H1 (cell line): Measurements from ENCODE around the gene C19orf85. TPM values are rescaled to one million over a fixed set of nuclear protein-coding genes. Genes with fewer than 3 reads are reported as not detected.

Experiments used
- CTCF ChIA-PET: fragments of 300-600 bp; sonication (Branson Sonifier 250); formaldehyde crosslinking; loops from one replicate; lab custom pipeline; 2021; ENCODE audit not compliant: partially characterized antibody; lab: Charles Lee
- POLR2A ChIA-PET: fragments of 300-600 bp; sonication (Branson Sonifier 250); formaldehyde crosslinking; loops from one replicate; lab custom pipeline; 2021; ENCODE audit warnings: inconsistent platforms; ENCODE audit not compliant: partially characterized antibody; lab: Charles Lee
- DNase-seq, 2 experiments: peaks; one replicate each; pipeline versions ENCODE4 v3.0.0 to v3.0.0-alpha.2; 2010 to 2022; ENCODE audit warnings: low spot score in 2 of 2, low read depth in 1 of 2, mixed read lengths in 1 of 2
- FAIRE-seq: peaks from 2 replicates; lab custom pipeline; 2011; peaks lifted over from hg19 to GRCh38; lab: Jason Lieb, UNC
- H2AFZ ChIP-seq: 2 replicates; pipeline ENCODE4 v1.8.1; 2012; ENCODE audit warnings: low read length, inconsistent platforms
- H2AK5ac ChIP-seq: 2 replicates; pipeline ENCODE4 v1.6.1; 2013; ENCODE audit warnings: low read depth, low read length
- H2BK120ac ChIP-seq: replicated peaks from 2 replicates; pipeline ENCODE3; 2013; ENCODE audit warnings: low read depth, low read length, inconsistent platforms
- H2BK12ac ChIP-seq: 2 replicates; pipeline ENCODE4 v1.6.1; 2013; ENCODE audit warnings: low read depth, low read length
- H2BK15ac ChIP-seq: 2 replicates; pipeline ENCODE4 v1.6.1; 2013; ENCODE audit warnings: low read length
- H2BK20ac ChIP-seq: 2 replicates; pipeline ENCODE4 v1.6.1; 2013; ENCODE audit warnings: low read length
- H2BK5ac ChIP-seq: 2 replicates; pipeline ENCODE4 v1.6.1; 2013; ENCODE audit warnings: low read depth, low read length
- H3K14ac ChIP-seq: 2 replicates; pipeline ENCODE4 v1.6.1; 2013; ENCODE audit warnings: inconsistent platforms; ENCODE audit not compliant: insufficient read length
- H3K18ac ChIP-seq: 2 replicates; pipeline ENCODE4 v1.6.1; 2013; ENCODE audit warnings: low read length; ENCODE audit errors: extremely low read depth
- H3K23ac ChIP-seq: 2 replicates; pipeline ENCODE4 v1.6.1; 2013; ENCODE audit warnings: inconsistent platforms; ENCODE audit not compliant: insufficient read length
- H3K23me2 ChIP-seq: 2 replicates; pipeline ENCODE4 v1.6.1; 2013; ENCODE audit warnings: low read depth, low read length
- H3K27ac ChIP-seq: 2 replicates; pipeline ENCODE4 v1.6.1; 2011; ENCODE audit warnings: low read depth, low read length, inconsistent platforms
- H3K27me3 ChIP-seq, 4 experiments: replicated peaks in 1 of 4; 1 replicate in 1 of 4; 2 replicates in 3 of 4; pipeline versions ENCODE4 v1.6.1 to v1.8.1; 2011 to 2013; ENCODE audit warnings: low read length in 3 of 4, mild to moderate bottlenecking in 3 of 4, inconsistent platforms in 2 of 4, mixed read lengths in 2 of 4, moderate library complexity in 1 of 4; ENCODE audit not compliant: control insufficient read depth in 3 of 4, insufficient read depth in 3 of 4; ENCODE audit errors: extremely low read depth in 1 of 4
- H3K36me3 ChIP-seq, 4 experiments: 2 replicates each; pipeline versions ENCODE4 v1.6.1 to v1.8.1; 2011 to 2013; ENCODE audit warnings: mild to moderate bottlenecking in 4 of 4, low read length in 3 of 4, moderate library complexity in 2 of 4, control low read depth in 1 of 4, inconsistent platforms in 1 of 4; ENCODE audit not compliant: insufficient read depth in 4 of 4, control insufficient read depth in 2 of 4
- H3K4ac ChIP-seq: replicated peaks from 2 replicates; pipeline ENCODE3; 2013; ENCODE audit warnings: low read length, low read depth, mixed read lengths, inconsistent platforms; ENCODE audit not compliant: insufficient read length
- H3K4me1 ChIP-seq, 4 experiments: replicated peaks in 1 of 4; 1 replicate in 1 of 4; 2 replicates in 3 of 4; pipeline versions ENCODE4 v1.6.1 to v1.8.1; 2011 to 2013; ENCODE audit warnings: low read length in 3 of 4, inconsistent platforms in 2 of 4, mixed read lengths in 1 of 4; ENCODE audit not compliant: insufficient read depth in 4 of 4, control insufficient read depth in 3 of 4
- H3K4me2 ChIP-seq, 2 experiments: 2 replicates each; pipeline versions ENCODE4 v1.6.1 to v1.8.1; 2011 to 2013; ENCODE audit warnings: low read depth in 2 of 2, low read length in 2 of 2, control low read depth in 1 of 2, inconsistent platforms in 1 of 2, mild to moderate bottlenecking in 1 of 2; ENCODE audit not compliant: insufficient read depth in 1 of 2
- H3K4me3 ChIP-seq, 4 experiments: fragments of 200-600, 300-600 bp in 1 of 4; sonication (generic), shearing (Covaris generic), sonication (Bioruptor Twin) in 1 of 4; 2 replicates each; pipeline versions ENCODE4 v1.5.1 to v1.8.1; 2011 to 2016; ENCODE audit warnings: low read length in 4 of 4, low read depth in 3 of 4, control low read depth in 2 of 4, inconsistent platforms in 2 of 4, mild to moderate bottlenecking in 2 of 4, mixed read lengths in 1 of 4, moderate library complexity in 1 of 4; ENCODE audit not compliant: insufficient read depth in 2 of 4; ENCODE audit errors: extremely low read depth in 1 of 4
- H3K56ac ChIP-seq: replicated peaks from 2 replicates; pipeline ENCODE3; 2013; ENCODE audit warnings: low read depth, mild to moderate bottlenecking, mixed read lengths, low read length, inconsistent platforms; ENCODE audit not compliant: insufficient read length
- H3K79me1 ChIP-seq: 2 replicates; pipeline ENCODE4 v1.6.1; 2013; ENCODE audit warnings: low read depth, low read length, control low read depth
- H3K79me2 ChIP-seq, 2 experiments: 2 replicates each; pipeline versions ENCODE4 v1.6.1 to v1.8.1; 2012 to 2013; ENCODE audit warnings: low read length in 2 of 2, mild to moderate bottlenecking in 2 of 2, inconsistent platforms in 1 of 2; ENCODE audit not compliant: insufficient read depth in 2 of 2, control insufficient read depth in 1 of 2
- H3K9ac ChIP-seq, 4 experiments: replicated peaks in 1 of 4; 1 replicate in 1 of 4; 2 replicates in 3 of 4; pipeline versions ENCODE4 v1.6.1 to v1.8.1; 2011 to 2013; ENCODE audit warnings: low read depth in 3 of 4, low read length in 3 of 4, control low read depth in 2 of 4, mild to moderate bottlenecking in 2 of 4, moderate library complexity in 2 of 4, inconsistent platforms in 1 of 4; ENCODE audit errors: extremely low read depth in 1 of 4
- H3K9me3 ChIP-seq, 2 experiments: 2 replicates each; pipeline versions ENCODE4 v1.6.1 to v1.8.1; 2012 to 2013; ENCODE audit warnings: mild to moderate bottlenecking in 2 of 2, moderate library complexity in 2 of 2, control low read depth in 1 of 2, inconsistent platforms in 1 of 2, low read depth in 1 of 2, low read length in 1 of 2, mixed read lengths in 1 of 2; ENCODE audit not compliant: insufficient read depth in 2 of 2
- H4K20me1 ChIP-seq, 2 experiments: replicated peaks in 1 of 2; 2 replicates each; pipeline versions ENCODE3 to v1.8.1; 2011 to 2013; ENCODE audit warnings: inconsistent platforms in 2 of 2, low read length in 2 of 2, mild to moderate bottlenecking in 1 of 2; ENCODE audit not compliant: insufficient read depth in 2 of 2, control insufficient read depth in 1 of 2
- H4K5ac ChIP-seq: 2 replicates; pipeline ENCODE4 v1.6.1; 2013; ENCODE audit warnings: low read length, low read depth, mixed read lengths, inconsistent platforms; ENCODE audit not compliant: insufficient read length
- H4K8ac ChIP-seq: 2 replicates; pipeline ENCODE4 v1.8.0; 2013; ENCODE audit warnings: mild to moderate bottlenecking, moderate library complexity, low read length, inconsistent platforms; ENCODE audit not compliant: insufficient read depth; ENCODE audit errors: extremely low read depth
- H4K91ac ChIP-seq: replicated peaks from 2 replicates; pipeline ENCODE3; 2013; ENCODE audit warnings: low read length, mixed read lengths, inconsistent platforms; ENCODE audit not compliant: insufficient read length
- CHD2 ChIP-seq: IDR thresholded peaks from 2 replicates; pipeline ENCODE4 v1.6.1; 2012; ENCODE audit warnings: low read length, improper control_type of control experiment
- SP4 ChIP-seq: IDR thresholded peaks from 2 replicates; pipeline ENCODE4 v1.6.1; 2012; ENCODE audit warnings: low read length, inconsistent platforms
- WGBS, 2 experiments: shearing (Covaris generic) in 1 of 2; methylation state at CpG; one replicate each; pipeline versions ENCODE4 v1.1.6 to v1.1.7; 2013 to 2015; ENCODE audit warnings: low lambda C conversion rate in 2 of 2, mixed read lengths in 2 of 2, inconsistent platforms in 1 of 2, low coverage in 1 of 2, missing lambda C conversion rate in 1 of 2; ENCODE audit not compliant: insufficient replicate concordance in 2 of 2, insufficient coverage in 1 of 2, insufficient read length in 1 of 2; ENCODE audit errors: extremely low coverage in 1 of 2, missing lambda C conversion rate in 1 of 2; 5-methylcytosine and 5-hydroxymethylcytosine counted together
- polyA plus RNA-seq, 7 experiments: library from polyadenylated mRNA; depleted of rRNA in 3 of 7; stranded (reverse) in 5 of 7; unstranded in 2 of 7; fragments of >200 nt in 5 of 7; fragments of 200-250 nt in 2 of 7; gene quantifications; 1 replicate in 5 of 7; 2 replicates in 1 of 7; 4 replicates in 1 of 7; pipeline versions ENCODE4 v1.2.1 to v1.2.3, GENCODE V29; 2011 to 2013; ENCODE audit warnings: missing spikeins in 2 of 7, mixed read lengths in 2 of 7
- total RNA-seq: library from RNA; stranded (reverse); fragmentation: NEBNext Ultra II Directional; extraction: Animal tissue kit (Norgen Biotek cat#: 25700); gene quantifications from 2 replicates; pipeline ENCODE4 v1.2.1, GENCODE V29; 2021

Gene C19orf85
- total and polyA plus RNA-seq, 2 of the 8 experiments (the other 6 are each of a cell fraction or from before 2014, with no cell fraction given) = 2.2 to 3.2 TPM

- no peak overlapping the region for H2AFZ ChIP-seq
- H3K4me2 ChIP-seq = no peak overlapping the region
- WGBS, 2 experiments = 98% methylated on average over 4 of the region's 4 CpGs; no CpG with 5 or more reads in 1 of the 2 experiments
- H2BK120ac ChIP-seq = no peak overlapping the region
- H3K4me1 ChIP-seq = peaks cover 3 to 23% (median 14%) of the 10 kb centered on the region in 4 experiments
- POLR2A ChIA-PET = interaction anchor here (1.1 to 2.6 kb wide), 5 partner anchors 10 to 132 kb away, joined by 3 to 7 read pairs (median 6); partner anchors contain the start of genes NAT14 and ZNF628
- no peak overlapping the region; a peak in 1 of 7 replicates for H3K9ac ChIP-seq
- H2BK15ac ChIP-seq = peak overlapping the region; percentile 100; the same call in 1 of the 2 replicates
- H3K27ac ChIP-seq = no peak overlapping the region
- H3K27me3 ChIP-seq = no peaks in the 10 kb centered on the region; a peak in 1 of 7 replicates
- no peak for FAIRE-seq
- no peak for DNase-seq
- no peak overlapping the region for H4K8ac ChIP-seq
- H3K23me2 ChIP-seq = peaks cover 1% of the 10 kb centered on the region; the same call in 1 of the 2 replicates
- TF ChIP-seq SP4 (no peak), CHD2 (no peak)
- H3K56ac ChIP-seq = no peak overlapping the region
- no peak overlapping the region for H3K4me3 ChIP-seq
- no peak overlapping the region for H3K4ac ChIP-seq
- H3K9me3 ChIP-seq = no peaks in the 10 kb centered on the region
- 0 out of 2 replicates have a peak overlapping the region, but pooled peaks have one; percentile 95 for H2BK12ac ChIP-seq
- H3K79me1 ChIP-seq = no peaks in the 10 kb centered on the region
- H3K18ac ChIP-seq = no peak overlapping the region
- no peak overlapping the region for H4K91ac ChIP-seq
- CTCF ChIA-PET = interaction anchor here (0.6 to 3.6 kb wide), 16 partner anchors 12 to 211 kb away, joined by 3 to 31 read pairs (median 7); partner anchors contain the start of genes NAT14, ZNF579, ZNF628 and ZNF865
- no peaks in the 10 kb centered on the region for H3K79me2 ChIP-seq
- no peak overlapping the region; the same call in 1 of the 2 replicates for H2AK5ac ChIP-seq
- H3K36me3 ChIP-seq = no peaks in the 10 kb centered on the region
- H4K20me1 ChIP-seq = no peaks in the 10 kb centered on the region
- no peak overlapping the region for H3K23ac ChIP-seq
- peak overlapping the region; percentile 89; the same call in 1 of the 2 replicates for H2BK20ac ChIP-seq
- no peak overlapping the region for H3K14ac ChIP-seq
- no peak overlapping the region for H4K5ac ChIP-seq
- H2BK5ac ChIP-seq = no peak overlapping the region
Observed at GRCh38 chr19:55466241-55466614, 1.7 kb upstream of the C19orf85 start.
